ENCODE measurements around the gene ATAD3A.

ATAD3A gene

DNA sequence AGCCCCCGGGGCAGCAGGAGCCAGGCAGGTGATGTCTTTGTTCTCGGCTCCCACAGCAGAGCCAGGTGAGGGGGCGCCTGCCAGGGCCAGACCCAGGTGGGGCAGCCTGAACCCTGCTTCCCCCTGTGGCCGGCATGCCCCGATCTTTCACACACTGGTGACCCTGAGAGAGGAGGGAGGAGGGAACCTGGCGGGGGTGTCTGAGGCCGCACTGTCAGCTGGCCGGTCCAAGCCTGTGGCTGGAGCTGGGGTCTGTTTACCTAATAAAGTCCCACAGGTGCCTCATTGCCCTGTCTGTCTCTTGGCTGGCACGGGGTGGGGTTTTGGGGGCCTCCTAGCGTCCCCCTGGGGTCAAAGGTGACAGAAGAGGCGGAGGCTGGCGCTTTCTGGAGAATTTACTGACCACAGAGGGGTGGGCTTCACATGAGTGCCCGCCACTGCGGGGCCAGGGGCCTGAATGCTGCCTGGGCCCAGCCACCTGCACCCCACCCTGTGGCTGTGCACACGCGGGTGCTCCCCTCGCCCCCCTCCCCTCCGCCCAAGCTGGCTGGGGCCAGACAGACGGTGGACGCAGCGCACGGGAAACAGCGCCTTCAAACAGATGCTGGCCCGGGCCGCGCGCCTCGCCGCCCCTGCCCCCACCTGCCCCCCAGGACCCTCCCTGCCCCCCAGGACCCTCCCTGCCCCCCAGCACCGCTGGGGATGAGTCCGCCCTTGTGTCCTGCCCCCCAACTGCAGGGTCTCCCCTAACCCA, 22.6 kb downstream of the ATAD3A start:
- TF ChIP-seq, protein P1, sequence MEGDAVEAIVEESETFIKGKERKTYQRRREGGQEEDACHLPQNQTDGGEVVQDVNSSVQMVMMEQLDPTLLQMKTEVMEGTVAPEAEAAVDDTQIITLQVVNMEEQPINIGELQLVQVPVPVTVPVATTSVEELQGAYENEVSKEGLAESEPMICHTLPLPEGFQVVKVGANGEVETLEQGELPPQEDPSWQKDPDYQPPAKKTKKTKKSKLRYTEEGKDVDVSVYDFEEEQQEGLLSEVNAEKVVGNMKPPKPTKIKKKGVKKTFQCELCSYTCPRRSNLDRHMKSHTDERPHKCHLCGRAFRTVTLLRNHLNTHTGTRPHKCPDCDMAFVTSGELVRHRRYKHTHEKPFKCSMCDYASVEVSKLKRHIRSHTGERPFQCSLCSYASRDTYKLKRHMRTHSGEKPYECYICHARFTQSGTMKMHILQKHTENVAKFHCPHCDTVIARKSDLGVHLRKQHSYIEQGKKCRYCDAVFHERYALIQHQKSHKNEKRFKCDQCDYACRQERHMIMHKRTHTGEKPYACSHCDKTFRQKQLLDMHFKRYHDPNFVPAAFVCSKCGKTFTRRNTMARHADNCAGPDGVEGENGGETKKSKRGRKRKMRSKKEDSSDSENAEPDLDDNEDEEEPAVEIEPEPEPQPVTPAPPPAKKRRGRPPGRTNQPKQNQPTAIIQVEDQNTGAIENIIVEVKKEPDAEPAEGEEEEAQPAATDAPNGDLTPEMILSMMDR (IDR thresholded peaks at IDR 0.05; ENCODE audit: insufficient read depth, low read length), result no peak
- TF ChIP-seq, protein P2, sequence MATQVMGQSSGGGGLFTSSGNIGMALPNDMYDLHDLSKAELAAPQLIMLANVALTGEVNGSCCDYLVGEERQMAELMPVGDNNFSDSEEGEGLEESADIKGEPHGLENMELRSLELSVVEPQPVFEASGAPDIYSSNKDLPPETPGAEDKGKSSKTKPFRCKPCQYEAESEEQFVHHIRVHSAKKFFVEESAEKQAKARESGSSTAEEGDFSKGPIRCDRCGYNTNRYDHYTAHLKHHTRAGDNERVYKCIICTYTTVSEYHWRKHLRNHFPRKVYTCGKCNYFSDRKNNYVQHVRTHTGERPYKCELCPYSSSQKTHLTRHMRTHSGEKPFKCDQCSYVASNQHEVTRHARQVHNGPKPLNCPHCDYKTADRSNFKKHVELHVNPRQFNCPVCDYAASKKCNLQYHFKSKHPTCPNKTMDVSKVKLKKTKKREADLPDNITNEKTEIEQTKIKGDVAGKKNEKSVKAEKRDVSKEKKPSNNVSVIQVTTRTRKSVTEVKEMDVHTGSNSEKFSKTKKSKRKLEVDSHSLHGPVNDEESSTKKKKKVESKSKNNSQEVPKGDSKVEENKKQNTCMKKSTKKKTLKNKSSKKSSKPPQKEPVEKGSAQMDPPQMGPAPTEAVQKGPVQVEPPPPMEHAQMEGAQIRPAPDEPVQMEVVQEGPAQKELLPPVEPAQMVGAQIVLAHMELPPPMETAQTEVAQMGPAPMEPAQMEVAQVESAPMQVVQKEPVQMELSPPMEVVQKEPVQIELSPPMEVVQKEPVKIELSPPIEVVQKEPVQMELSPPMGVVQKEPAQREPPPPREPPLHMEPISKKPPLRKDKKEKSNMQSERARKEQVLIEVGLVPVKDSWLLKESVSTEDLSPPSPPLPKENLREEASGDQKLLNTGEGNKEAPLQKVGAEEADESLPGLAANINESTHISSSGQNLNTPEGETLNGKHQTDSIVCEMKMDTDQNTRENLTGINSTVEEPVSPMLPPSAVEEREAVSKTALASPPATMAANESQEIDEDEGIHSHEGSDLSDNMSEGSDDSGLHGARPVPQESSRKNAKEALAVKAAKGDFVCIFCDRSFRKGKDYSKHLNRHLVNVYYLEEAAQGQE (IDR thresholded peaks at IDR 0.05; ENCODE audit: insufficient replicate concordance, low read depth), result no peak
- TF ChIP-seq SPI1 (IDR thresholded peaks at IDR 0.05; ENCODE audit: borderline replicate concordance, low read depth), result no peak
- TF ChIP-seq GABPA (IDR thresholded peaks at IDR 0.05; ENCODE audit: low read depth), result no peak
- 0 out of 2 replicates have a peak, but pooled peaks have one; percentile 12 for TF ChIP-seq POLR2AphosphoS5 (IDR thresholded peaks at IDR 0.05; ENCODE audit: low read depth)
- Histone ChIP-seq H3K4me3 (replicated peaks; ENCODE audit: insufficient read depth, low read length) (no peak overlapping the region), H3K27me3 (ENCODE audit: insufficient read depth, poor library complexity, severe bottlenecking) (no peaks in the 10 kb centered on the region), H3K27ac (replicated peaks) (no peak overlapping the region)
- DNase-seq (ENCODE audit: low read depth in 1 of 2, low spot score in 1 of 2), result no peak

DNA sequence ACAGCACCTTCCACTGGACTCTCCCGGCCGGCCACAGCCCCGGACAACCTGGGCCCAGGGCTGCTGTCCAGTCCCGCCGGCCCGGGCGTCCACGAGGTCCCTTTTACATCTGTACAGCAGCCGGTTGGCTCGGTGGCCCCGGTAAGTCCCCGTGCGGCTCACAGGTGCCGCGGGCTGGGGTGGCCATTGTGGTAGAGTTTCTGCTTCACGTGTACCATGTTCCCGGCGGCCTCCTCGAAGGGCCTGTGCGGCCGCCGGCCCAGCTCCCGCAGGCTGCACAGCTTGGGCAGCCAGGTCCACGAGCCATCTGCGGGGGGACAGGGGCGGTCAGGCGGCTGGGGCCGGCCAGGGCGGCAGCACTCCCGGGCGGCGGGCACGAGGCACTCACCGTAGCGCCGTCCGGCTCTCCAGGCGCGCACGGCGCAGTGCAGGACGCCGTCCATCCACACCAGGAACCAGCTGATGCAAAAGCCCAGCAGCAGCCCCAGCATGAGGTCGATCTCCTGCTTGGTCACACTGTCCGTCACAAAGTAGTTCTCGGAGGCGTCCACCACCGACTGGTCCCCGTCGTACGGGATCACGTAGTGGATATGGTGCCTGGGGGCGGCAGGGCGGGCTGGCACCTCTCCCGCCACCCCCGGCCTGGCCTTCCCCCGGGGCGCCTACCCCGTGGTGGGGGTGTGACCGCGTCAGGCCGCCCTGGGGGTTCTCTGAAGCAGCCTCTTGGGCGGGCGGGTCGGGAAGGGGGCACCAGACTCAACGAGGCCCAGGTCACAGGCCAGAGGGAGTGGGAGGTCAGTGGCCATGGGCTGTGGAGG, 23.4 kb downstream of the ATAD3A start:
- no peak overlapping the region for H3K27ac ChIP-seq (replicated peaks)
- no peak overlapping the region for H3K4me3 ChIP-seq (replicated peaks; ENCODE audit: insufficient read depth, low read length)
- no peak for DNase-seq (ENCODE audit: low read depth in 1 of 2, low spot score in 1 of 2)
- TF ChIP-seq GABPA (IDR thresholded peaks at IDR 0.05; ENCODE audit: low read depth), result no peak
- TF ChIP-seq POLR2AphosphoS5 (IDR thresholded peaks at IDR 0.05; ENCODE audit: low read depth), result peak; percentile 20; the same call in 1 of the 2 replicates
- no peaks in the 10 kb centered on the region for H3K27me3 ChIP-seq (ENCODE audit: insufficient read depth, poor library complexity, severe bottlenecking)

DNA sequence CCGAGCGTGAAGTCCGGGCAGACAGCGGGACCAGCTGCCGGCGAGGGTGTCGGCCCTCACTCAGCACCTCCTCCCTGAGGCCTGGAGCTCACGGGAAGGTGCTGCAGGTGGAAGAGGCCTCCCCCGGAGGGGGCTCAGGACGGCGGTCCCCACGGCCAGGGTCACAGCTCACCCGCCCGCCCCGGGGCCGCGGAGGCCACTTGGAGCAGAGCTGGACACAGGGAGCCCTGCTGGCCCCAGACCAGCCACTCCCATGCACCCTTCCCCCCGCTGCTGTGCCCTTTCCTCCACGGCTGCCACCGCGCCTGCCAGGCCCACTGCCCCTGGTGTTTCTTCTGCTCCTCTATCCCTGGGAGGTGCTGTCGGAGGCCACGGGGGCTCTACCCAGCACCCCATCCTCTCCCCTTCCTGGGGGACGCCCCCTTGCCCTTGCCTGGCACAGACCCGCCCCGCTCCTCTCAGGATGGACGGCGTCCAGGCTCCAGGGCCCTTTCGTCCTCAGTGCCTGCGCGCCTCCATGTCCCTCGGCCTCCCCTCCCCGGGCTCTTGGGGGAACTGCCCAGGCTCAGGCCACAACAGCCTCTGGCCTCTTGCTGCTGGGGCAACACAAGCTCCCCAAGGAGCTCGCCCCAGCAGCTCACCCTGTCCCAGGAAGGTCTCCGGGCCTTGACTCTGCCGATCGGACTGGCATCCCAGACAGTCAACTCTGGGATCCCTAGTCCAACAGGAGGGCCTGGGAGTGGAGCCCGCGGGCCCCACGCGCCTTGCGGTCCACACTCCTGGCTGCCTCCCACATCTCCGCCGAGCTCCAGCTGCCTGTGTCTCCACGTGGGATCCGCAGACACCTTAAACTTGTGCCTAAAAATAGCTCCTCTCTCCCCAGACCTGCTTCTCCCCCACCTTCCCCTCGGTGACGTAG, 24.3 kb downstream of the ATAD3A start:
- H3K27me3 ChIP-seq (ENCODE audit: insufficient read depth, poor library complexity, severe bottlenecking), result no peaks in the 10 kb centered on the region
- H3K4me3 ChIP-seq (replicated peaks; ENCODE audit: insufficient read depth, low read length), result no peak overlapping the region
- DNase-seq (ENCODE audit: low read depth in 1 of 2, low spot score in 1 of 2), result no peak
- TF ChIP-seq, protein P1 (IDR thresholded peaks at IDR 0.05; ENCODE audit: insufficient read depth, low read length), result no peak
- TF ChIP-seq POLR2AphosphoS5 (IDR thresholded peaks at IDR 0.05; ENCODE audit: low read depth), result no peak
- TF ChIP-seq GABPA (IDR thresholded peaks at IDR 0.05; ENCODE audit: low read depth), result no peak
- no peak for TF ChIP-seq SPI1 (IDR thresholded peaks at IDR 0.05; ENCODE audit: borderline replicate concordance, low read depth)
- TF ChIP-seq, protein P2 (IDR thresholded peaks at IDR 0.05; ENCODE audit: insufficient replicate concordance, low read depth), result no peak
- no peak overlapping the region for H3K27ac ChIP-seq (replicated peaks)
